ENCODE results near the gene SH3D19.

SH3D19 gene

GRCh38 chr4:151266497-151266896 lies 58.9 kb downstream of the SH3D19 start:
- Histone ChIP-seq H3K4me2 (ENCODE audit: low read length) (no peak overlapping the region), H3K4ac (ENCODE audit: low read depth, low read length) (no peak overlapping the region), H3K36me3 (ENCODE audit: control insufficient read depth, insufficient read depth, low read length) (no peaks in the 10 kb centered on the region), H3K56ac (ENCODE audit: low read length) (no peak overlapping the region), H4K8ac (ENCODE audit: low read depth, low read length) (no peak overlapping the region), H3K79me1 (ENCODE audit: low read length) (peaks cover 7% of the 10 kb centered on the region), H3K27me3 (ENCODE audit: insufficient read depth, low read length, poor library complexity) (no peaks in the 10 kb centered on the region), H2BK5ac (ENCODE audit: low read length) (no peak overlapping the region), H3K27ac (ENCODE audit: low read depth, low read length) (no peak overlapping the region), H3K4me1 (ENCODE audit: control insufficient read depth, low read depth, low read length) (no peaks in the 10 kb centered on the region), H3K9ac (ENCODE audit: low read length) (no peak overlapping the region), H2AK5ac (ENCODE audit: low read length) (no peak overlapping the region), H3K23ac (ENCODE audit: low read length) (no peak overlapping the region), H4K5ac (ENCODE audit: low read length) (no peak overlapping the region), H3K18ac (ENCODE audit: low read length) (no peak overlapping the region), H2BK15ac (replicated peaks; ENCODE audit: low read depth) (no peak overlapping the region), H3K4me3 (ENCODE audit: low read length) (no peak overlapping the region), H2BK120ac (ENCODE audit: low read depth, low read length) (no peak overlapping the region), H3K79me2 (ENCODE audit: control insufficient read depth, insufficient read depth, low read length) (no peaks in the 10 kb centered on the region)
- no peak for DNase-seq
- no CpG with 5 or more reads among the region's 1 CpG for WGBS (ENCODE audit: extremely low coverage, insufficient coverage, low lambda C conversion rate)

- no peaks in the 10 kb centered on the region for H3K27me3 ChIP-seq (ENCODE audit: insufficient read depth, low read length, poor library complexity)
- no peak overlapping the region for H3K18ac ChIP-seq (ENCODE audit: low read length)
- no peak overlapping the region for H4K5ac ChIP-seq (ENCODE audit: low read length)
- no peak overlapping the region for H3K4me2 ChIP-seq (ENCODE audit: low read length)
- H3K56ac ChIP-seq (ENCODE audit: low read length) = no peak overlapping the region
- peaks cover 11% of the 10 kb centered on the region for H3K79me1 ChIP-seq (ENCODE audit: low read length)
- H2BK15ac ChIP-seq (replicated peaks; ENCODE audit: low read depth) = no peak overlapping the region
- no peak overlapping the region for H3K4ac ChIP-seq (ENCODE audit: low read depth, low read length)
- no peaks in the 10 kb centered on the region for H3K36me3 ChIP-seq (ENCODE audit: control insufficient read depth, insufficient read depth, low read length)
- H3K27ac ChIP-seq (ENCODE audit: low read depth, low read length) = no peak overlapping the region
- no peaks in the 10 kb centered on the region for H3K4me1 ChIP-seq (ENCODE audit: control insufficient read depth, low read depth, low read length)
- no peak overlapping the region for H4K8ac ChIP-seq (ENCODE audit: low read depth, low read length)
- WGBS (ENCODE audit: extremely low coverage, insufficient coverage, low lambda C conversion rate) = no CpG with 5 or more reads among the region's 2 CpGs
- no peaks in the 10 kb centered on the region for H3K79me2 ChIP-seq (ENCODE audit: control insufficient read depth, insufficient read depth, low read length)
- H2BK5ac ChIP-seq (ENCODE audit: low read length) = no peak overlapping the region
- H3K23ac ChIP-seq (ENCODE audit: low read length) = no peak overlapping the region
- H2BK120ac ChIP-seq (ENCODE audit: low read depth, low read length) = no peak overlapping the region
- no peak for DNase-seq
- H3K4me3 ChIP-seq (ENCODE audit: low read length) = no peak overlapping the region
- no peak overlapping the region for H3K9ac ChIP-seq (ENCODE audit: low read length)
- no peak overlapping the region for H2AK5ac ChIP-seq (ENCODE audit: low read length)
These were observed 62.0 kb downstream of the SH3D19 start for GRCh38 chr4:151263455-151263854.

- no CpG with 5 or more reads among the region's 2 CpGs for WGBS (ENCODE audit: extremely low coverage, insufficient coverage, low lambda C conversion rate)
- no peak overlapping the region for H3K18ac ChIP-seq (ENCODE audit: low read length)
These were observed 64.9 kb downstream of the SH3D19 start for GRCh38 chr4:151260526-151260925.

GRCh38 chr4:151259752-151260151 lies 65.7 kb downstream of the SH3D19 start:
- no CpG with 5 or more reads among the region's 1 CpG for WGBS (ENCODE audit: extremely low coverage, insufficient coverage, low lambda C conversion rate)

More at GRCh38 chr4:151260526-151260925, 64.9 kb downstream of the SH3D19 start:
- H4K5ac ChIP-seq (ENCODE audit: low read length) = no peak overlapping the region
- no peak overlapping the region for H3K4me3 ChIP-seq (ENCODE audit: low read length)
- H3K4ac ChIP-seq (ENCODE audit: low read depth, low read length) = no peak overlapping the region
- H2BK15ac ChIP-seq (replicated peaks; ENCODE audit: low read depth) = no peak overlapping the region
- H3K4me2 ChIP-seq (ENCODE audit: low read length) = no peak overlapping the region
- H2BK5ac ChIP-seq (ENCODE audit: low read length) = no peak overlapping the region
- H2AK5ac ChIP-seq (ENCODE audit: low read length) = no peak overlapping the region
- no peak overlapping the region for H4K8ac ChIP-seq (ENCODE audit: low read depth, low read length)
- no peaks in the 10 kb centered on the region for H3K27me3 ChIP-seq (ENCODE audit: insufficient read depth, low read length, poor library complexity)
- peaks cover 8% of the 10 kb centered on the region for H3K79me1 ChIP-seq (ENCODE audit: low read length)
- no peak for DNase-seq
- no peak overlapping the region for H3K56ac ChIP-seq (ENCODE audit: low read length)
- H3K4me1 ChIP-seq (ENCODE audit: control insufficient read depth, low read depth, low read length) = no peaks in the 10 kb centered on the region
- no peak overlapping the region for H3K9ac ChIP-seq (ENCODE audit: low read length)
- no peaks in the 10 kb centered on the region for H3K36me3 ChIP-seq (ENCODE audit: control insufficient read depth, insufficient read depth, low read length)
- no peak overlapping the region for H3K27ac ChIP-seq (ENCODE audit: low read depth, low read length)
- H3K23ac ChIP-seq (ENCODE audit: low read length) = no peak overlapping the region
- no peak overlapping the region for H2BK120ac ChIP-seq (ENCODE audit: low read depth, low read length)
- peaks cover 2% of the 10 kb centered on the region for H3K79me2 ChIP-seq (ENCODE audit: control insufficient read depth, insufficient read depth, low read length)

DNA sequence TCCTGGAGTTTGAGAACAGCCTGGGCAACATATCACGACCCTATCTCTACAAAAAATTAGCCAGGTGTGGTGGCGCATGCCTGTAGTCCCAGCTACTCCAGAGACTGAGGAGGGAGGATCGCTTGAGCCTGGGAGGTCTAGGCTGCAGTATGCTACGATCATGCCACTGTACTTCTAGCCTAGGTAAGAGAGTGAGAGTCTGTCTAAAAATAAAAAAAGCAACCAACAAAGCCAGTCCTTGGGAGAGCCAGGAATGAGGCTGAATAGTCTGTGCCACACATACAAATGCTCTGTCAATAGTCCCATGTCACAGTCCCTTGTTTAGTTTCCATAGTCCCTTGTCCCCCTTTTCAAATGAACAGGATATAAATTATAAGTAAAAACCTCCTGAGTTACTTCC lies 67.7 kb downstream of the SH3D19 start:
- Histone ChIP-seq H3K79me2 (ENCODE audit: control insufficient read depth, insufficient read depth, low read length) (peaks cover 2% of the 10 kb centered on the region), H4K5ac (ENCODE audit: low read length) (no peak overlapping the region), H3K27ac (ENCODE audit: low read depth, low read length) (no peak overlapping the region), H3K18ac (ENCODE audit: low read length) (no peak overlapping the region), H3K4me3 (ENCODE audit: low read length) (no peak overlapping the region), H2AK5ac (ENCODE audit: low read length) (no peak overlapping the region), H4K8ac (ENCODE audit: low read depth, low read length) (no peak overlapping the region), H3K27me3 (ENCODE audit: insufficient read depth, low read length, poor library complexity) (no peaks in the 10 kb centered on the region), H2BK15ac (replicated peaks; ENCODE audit: low read depth) (no peak overlapping the region), H3K4me1 (ENCODE audit: control insufficient read depth, low read depth, low read length) (no peaks in the 10 kb centered on the region), H3K79me1 (ENCODE audit: low read length) (peaks cover 8% of the 10 kb centered on the region), H3K56ac (ENCODE audit: low read length) (no peak overlapping the region), H2BK5ac (ENCODE audit: low read length) (no peak overlapping the region), H3K9ac (ENCODE audit: low read length) (no peak overlapping the region), H3K4me2 (ENCODE audit: low read length) (no peak overlapping the region), H3K4ac (ENCODE audit: low read depth, low read length) (no peak overlapping the region), H2BK120ac (ENCODE audit: low read depth, low read length) (no peak overlapping the region), H3K36me3 (ENCODE audit: control insufficient read depth, insufficient read depth, low read length) (no peaks in the 10 kb centered on the region), H3K23ac (ENCODE audit: low read length) (no peak overlapping the region)
- no CpG with 5 or more reads among the region's 4 CpGs for WGBS (ENCODE audit: extremely low coverage, insufficient coverage, low lambda C conversion rate)
- no peak for DNase-seq

More at GRCh38 chr4:151259752-151260151, 65.7 kb downstream of the SH3D19 start:
- Histone ChIP-seq H2AK5ac (ENCODE audit: low read length) (no peak overlapping the region), H3K56ac (ENCODE audit: low read length) (no peak overlapping the region), H2BK5ac (ENCODE audit: low read length) (no peak overlapping the region), H3K23ac (ENCODE audit: low read length) (no peak overlapping the region), H3K79me1 (ENCODE audit: low read length) (peaks cover 8% of the 10 kb centered on the region), H4K8ac (ENCODE audit: low read depth, low read length) (no peak overlapping the region), H2BK15ac (replicated peaks; ENCODE audit: low read depth) (no peak overlapping the region), H3K4me2 (ENCODE audit: low read length) (no peak overlapping the region), H3K18ac (ENCODE audit: low read length) (no peak overlapping the region), H3K27ac (ENCODE audit: low read depth, low read length) (no peak overlapping the region), H3K36me3 (ENCODE audit: control insufficient read depth, insufficient read depth, low read length) (no peaks in the 10 kb centered on the region), H2BK120ac (ENCODE audit: low read depth, low read length) (no peak overlapping the region), H3K4ac (ENCODE audit: low read depth, low read length) (no peak overlapping the region), H3K4me1 (ENCODE audit: control insufficient read depth, low read depth, low read length) (no peaks in the 10 kb centered on the region), H4K5ac (ENCODE audit: low read length) (no peak overlapping the region), H3K4me3 (ENCODE audit: low read length) (no peak overlapping the region), H3K79me2 (ENCODE audit: control insufficient read depth, insufficient read depth, low read length) (peaks cover 2% of the 10 kb centered on the region), H3K9ac (ENCODE audit: low read length) (no peak overlapping the region), H3K27me3 (ENCODE audit: insufficient read depth, low read length, poor library complexity) (no peaks in the 10 kb centered on the region)
- no peak for DNase-seq

DNA sequence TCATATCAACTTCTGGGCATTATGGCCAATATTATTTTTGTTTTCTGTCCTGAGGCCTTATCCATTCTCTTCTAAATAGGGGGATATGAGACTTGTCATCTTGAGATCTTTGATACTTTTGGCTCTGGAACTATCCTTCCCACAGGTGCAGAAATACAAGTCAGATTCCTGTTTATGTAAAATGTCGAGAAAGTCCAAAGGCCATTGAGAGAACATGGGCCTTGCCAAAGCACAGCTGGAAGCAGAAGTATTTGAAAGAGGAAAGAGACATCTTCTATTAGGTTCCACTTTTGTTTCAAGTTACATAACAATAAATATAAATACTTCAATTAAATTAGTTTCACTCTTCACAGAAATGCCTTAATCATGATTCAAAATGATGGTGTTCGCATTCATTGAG lies 69.3 kb downstream of the SH3D19 start:
- H4K8ac ChIP-seq (ENCODE audit: low read depth, low read length) = no peak overlapping the region
- H3K9ac ChIP-seq (ENCODE audit: low read length) = no peak overlapping the region
- H2BK5ac ChIP-seq (ENCODE audit: low read length) = no peak overlapping the region
- no peak overlapping the region for H4K5ac ChIP-seq (ENCODE audit: low read length)
- H3K36me3 ChIP-seq (ENCODE audit: control insufficient read depth, insufficient read depth, low read length) = no peaks in the 10 kb centered on the region
- H3K4me1 ChIP-seq (ENCODE audit: control insufficient read depth, low read depth, low read length) = no peaks in the 10 kb centered on the region
- WGBS (ENCODE audit: extremely low coverage, insufficient coverage, low lambda C conversion rate) = no CpG with 5 or more reads among the region's 2 CpGs
- H3K23ac ChIP-seq (ENCODE audit: low read length) = no peak overlapping the region
- no peak overlapping the region for H3K4ac ChIP-seq (ENCODE audit: low read depth, low read length)
- no peak for DNase-seq
- H3K18ac ChIP-seq (ENCODE audit: low read length) = no peak overlapping the region
- no peak overlapping the region for H2BK120ac ChIP-seq (ENCODE audit: low read depth, low read length)
- peaks cover 3% of the 10 kb centered on the region for H3K79me2 ChIP-seq (ENCODE audit: control insufficient read depth, insufficient read depth, low read length)
- H3K27me3 ChIP-seq (ENCODE audit: insufficient read depth, low read length, poor library complexity) = no peaks in the 10 kb centered on the region
- H3K56ac ChIP-seq (ENCODE audit: low read length) = no peak overlapping the region
- no peak overlapping the region for H2AK5ac ChIP-seq (ENCODE audit: low read length)
- H3K27ac ChIP-seq (ENCODE audit: low read depth, low read length) = no peak overlapping the region
- H3K79me1 ChIP-seq (ENCODE audit: low read length) = peaks cover 7% of the 10 kb centered on the region
- H3K4me2 ChIP-seq (ENCODE audit: low read length) = no peak overlapping the region
- no peak overlapping the region for H2BK15ac ChIP-seq (replicated peaks; ENCODE audit: low read depth)
- H3K4me3 ChIP-seq (ENCODE audit: low read length) = no peak overlapping the region
